CD4-positive, alpha-beta T cell treated with Interleukin-1 beta for 1 hour (primary cell): ENCODE data around the gene CD9.
"Not testable (repeated sequence)": the region's sequence is repeated elsewhere in the genome, so short reads cannot be mapped to it uniquely, and the experiment has no call there.

Experiments used
- DNase-seq, 2 donors: peaks; one replicate each; pipeline ENCODE4 v3.0.0-alpha.2; 2020 to 2022

CD9 gene

GRCh38 chr12:6200256-6201212, at the start of gene CD9:
CD9 (plus strand) TSS chr12:6200400; CDS start chr12:6200500, 100 bp downstream.
- DNase-seq: peak; percentile 16 to 43

GRCh38 chr12:6154730-6155459, 45.3 kb upstream of the CD9 start:
- DNase-seq: no peak

- DNase-seq: no peak
Observed at GRCh38 chr12:6157482-6157881, 42.7 kb upstream of the CD9 start.

- no peak for DNase-seq
Observed at GRCh38 chr12:6158255-6158654, 41.9 kb upstream of the CD9 start.

- DNase-seq: no peak
Observed at GRCh38 chr12:6158749-6159148, 41.5 kb upstream of the CD9 start.

GRCh38 chr12:6159166-6160011, 40.8 kb upstream of the CD9 start:
- not testable (repeated sequence) for DNase-seq

- not testable (repeated sequence) for DNase-seq
Observed at GRCh38 chr12:6160049-6160649, 40.1 kb upstream of the CD9 start.

- DNase-seq: no peak
Observed at GRCh38 chr12:6161124-6161882, 38.9 kb upstream of the CD9 start.

- DNase-seq: no peak
Observed at GRCh38 chr12:6163416-6164060, 36.7 kb upstream of the CD9 start.

GRCh38 chr12:6165395-6165794, 34.8 kb upstream of the CD9 start:
- DNase-seq: no peak

- DNase-seq: no peak
Observed at GRCh38 chr12:6166808-6167207, 33.4 kb upstream of the CD9 start.

GRCh38 chr12:6167327-6168280, 32.6 kb upstream of the CD9 start:
- DNase-seq: peak; percentile 19 to 80

GRCh38 chr12:6171409-6172015, 28.7 kb upstream of the CD9 start:
- no peak for DNase-seq

- DNase-seq: no peak
Observed at GRCh38 chr12:6172086-6172485, 28.1 kb upstream of the CD9 start.

GRCh38 chr12:6172862-6173261, 27.3 kb upstream of the CD9 start:
- DNase-seq: no peak

- DNase-seq: no peak
Observed at GRCh38 chr12:6177642-6178358, 22.4 kb upstream of the CD9 start.

- DNase-seq: no peak
Observed at GRCh38 chr12:6178981-6179761, 21.0 kb upstream of the CD9 start.
